HepG2 (cell line): ENCODE measurements around the gene OAS2. TPM values are rescaled to one million over a fixed set of nuclear protein-coding genes. Genes with fewer than 3 reads are reported as not detected.

ENCODE experiments used
- ADNP ChIP-seq: sonication (generic); formaldehyde crosslinking; IDR thresholded peaks from 2 replicates; pipeline ENCODE4 v1.4.0; 2020; ENCODE audit warnings: missing genetic modification reagents
- CBX5 ChIP-seq: sonication (generic); formaldehyde crosslinking; IDR thresholded peaks from 2 replicates; pipeline ENCODE4 v1.4.0; 2020; ENCODE audit warnings: missing genetic modification reagents, borderline replicate concordance
- EED ChIP-seq: sonication (generic); formaldehyde crosslinking; IDR thresholded peaks from 2 replicates; pipeline ENCODE4 v1.5.0; 2020; ENCODE audit warnings: mild to moderate bottlenecking, missing genetic modification reagents
- KLF9 ChIP-seq: IDR thresholded peaks from 2 replicates; pipeline ENCODE4 v1.6.1; 2016; ENCODE audit warnings: low read depth
- NR2F1 ChIP-seq, 2 experiments: fragments of 450-650 bp in 1 of 2; formaldehyde crosslinking in 1 of 2; IDR thresholded peaks; 2 replicates each; pipeline versions ENCODE4 v1.5.0 to v1.6.1; 2016 to 2020; ENCODE audit warnings: mild to moderate bottlenecking in 1 of 2, missing compliant biosample characterization in 1 of 2, missing genetic modification reagents in 1 of 2, moderate library complexity in 1 of 2
- PITX1 ChIP-seq: sonication (generic); formaldehyde crosslinking; IDR thresholded peaks from 2 replicates; pipeline ENCODE4 v1.5.1; 2020; ENCODE audit warnings: mild to moderate bottlenecking, missing genetic modification reagents
- POLR2AphosphoS2 ChIP-seq: IDR thresholded peaks from 2 replicates; pipeline ENCODE4 v1.6.1; 2011; ENCODE audit warnings: low read depth, low read length, improper control_type of control experiment
- SOX5 ChIP-seq: IDR thresholded peaks from 2 replicates; pipeline ENCODE4 v1.6.1; 2016; ENCODE audit warnings: borderline replicate concordance
- ZEB1 ChIP-seq: IDR thresholded peaks from 2 replicates; pipeline ENCODE4 v1.6.1; 2012; ENCODE audit warnings: mild to moderate bottlenecking, low read depth, inconsistent platforms; ENCODE audit not compliant: insufficient replicate concordance
- ZFX ChIP-seq: sonication (generic); formaldehyde crosslinking; IDR thresholded peaks from 2 replicates; pipeline ENCODE4 v1.4.0; 2020; ENCODE audit warnings: mild to moderate bottlenecking, low read depth, missing genetic modification reagents, moderate library complexity
- ZNF432 ChIP-seq: sonication (generic); formaldehyde crosslinking; IDR thresholded peaks from 2 replicates; pipeline ENCODE4 v1.5.0; 2020; ENCODE audit warnings: missing genetic modification reagents, mild to moderate bottlenecking, borderline replicate concordance
- ZNF724P ChIP-seq: sonication (generic); formaldehyde crosslinking; IDR thresholded peaks from 2 replicates; pipeline ENCODE4 v1.8.0; 2022; ENCODE audit warnings: missing genetic modification reagents, borderline replicate concordance
- polyA plus RNA-seq, 8 experiments: library from polyadenylated mRNA; depleted of rRNA in 3 of 8; stranded (reverse) in 7 of 8; unstranded in 1 of 8; fragments of >200 nt; fragmentation: Illumina TruSeq in 4 of 8; extraction: Trizol in 4 of 8; gene quantifications; 2 replicates each; pipeline versions ENCODE4 v1.2.1 to v1.2.3, GENCODE V29; 2011 to 2016; ENCODE audit warnings: low read depth in 4 of 8, missing spikeins in 1 of 8, mixed read lengths in 1 of 8; ENCODE audit not compliant: insufficient read depth in 1 of 8
- total RNA-seq, 5 experiments: library from RNA; depleted of rRNA; stranded (reverse); fragments of >200 nt; fragmentation: Illumina TruSeq; extraction: Trizol; gene quantifications; 2 replicates each; pipeline ENCODE4 v1.2.3, GENCODE V29; 2016; ENCODE audit warnings: low read depth in 1 of 5
- TF ChIP-seq, protein P1 (sequence below): sonication (generic); formaldehyde crosslinking; IDR thresholded peaks from 2 replicates; pipeline ENCODE4 v1.4.0; 2020; ENCODE audit warnings: low read depth, mild to moderate bottlenecking, missing genetic modification reagents
- TF ChIP-seq, protein P2 (sequence below): IDR thresholded peaks from 2 replicates; pipeline ENCODE4 v1.6.1; 2016; ENCODE audit warnings: missing compliant biosample characterization, missing genetic modification reagents, borderline replicate concordance
- TF ChIP-seq, protein P3 (sequence below): sonication (generic); formaldehyde crosslinking; IDR thresholded peaks from 2 replicates; pipeline ENCODE4; 2020; ENCODE audit warnings: missing genetic modification reagents, mild to moderate bottlenecking, borderline replicate concordance
- TF ChIP-seq, protein P4 (sequence below): sonication (generic); formaldehyde crosslinking; IDR thresholded peaks from 2 replicates; pipeline ENCODE4 v1.5.1; 2020; ENCODE audit warnings: missing genetic modification reagents, mild to moderate bottlenecking, borderline replicate concordance
- TF ChIP-seq, protein P5 (sequence below): IDR thresholded peaks from 2 replicates; pipeline ENCODE4 v1.4.0; 2020; ENCODE audit warnings: mild to moderate bottlenecking, missing genetic modification reagents

OAS2 gene
- total and polyA plus RNA-seq, 2 of the 13 experiments (the other 11 are each of a cell fraction or from before 2014, with no cell fraction given), result 0.05 to 0.24 TPM

DNA sequence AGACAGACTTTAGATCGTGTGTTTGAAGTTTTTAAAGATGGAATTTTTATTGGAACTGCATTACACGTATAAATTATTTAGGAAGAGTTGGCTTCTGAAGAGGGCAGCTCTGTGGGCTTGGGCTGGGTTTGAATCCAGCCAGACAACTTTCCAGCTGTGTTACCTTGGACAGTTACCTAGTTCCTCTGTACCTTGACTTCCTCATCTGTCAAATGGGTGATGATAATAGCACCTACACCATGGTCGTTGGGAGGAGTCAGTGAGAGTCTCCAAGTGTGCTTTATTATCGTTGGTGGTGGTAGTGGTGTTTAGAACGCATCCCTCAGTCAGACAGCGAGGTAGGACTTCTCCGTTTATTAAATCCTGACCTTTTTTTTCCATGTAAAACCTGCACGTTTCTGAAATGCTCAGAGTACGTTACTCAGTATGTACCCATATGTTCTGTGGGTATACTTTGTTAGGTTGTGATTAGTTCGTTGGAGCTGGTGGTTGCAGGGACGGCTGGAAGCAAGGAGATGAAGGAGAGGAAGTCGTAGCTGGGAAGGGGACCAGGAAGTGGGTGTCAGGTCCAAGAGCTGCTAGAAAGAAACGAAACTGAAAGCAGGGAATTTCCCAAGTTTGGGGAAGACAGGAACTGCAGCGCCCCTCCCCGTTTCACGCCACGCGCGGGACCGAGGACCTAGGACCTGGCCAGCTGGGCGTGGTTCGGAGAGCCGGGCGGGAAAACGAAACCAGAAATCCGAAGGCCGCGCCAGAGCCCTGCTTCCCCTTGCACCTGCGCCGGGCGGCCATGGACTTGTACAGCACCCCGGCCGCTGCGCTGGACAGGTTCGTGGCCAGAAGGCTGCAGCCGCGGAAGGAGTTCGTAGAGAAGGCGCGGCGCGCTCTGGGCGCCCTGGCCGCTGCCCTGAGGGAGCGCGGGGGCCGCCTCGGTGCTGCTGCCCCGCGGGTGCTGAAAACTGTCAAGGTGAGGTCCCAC is 40.3 kb upstream of the OAS2 start, which contains the start of gene OAS3 (continued):
- TF ChIP-seq ZNF432 (CRISPR knock-in tag) (no peak), ZFX (CRISPR knock-in tag) (peak; percentile 79), PITX1 (no peak), ZEB1 (no peak), SOX5 (CRISPR knock-in tag) (no peak), NR2F1 (CRISPR knock-in tag; IDR thresholded peaks at IDR 0.05) (no peak), POLR2AphosphoS2 (no peak), KLF9 (CRISPR knock-in tag) (no peak), ADNP (CRISPR knock-in tag) (0 out of 2 replicates have a peak, but pooled peaks have one; percentile 36), CBX5 (0 out of 2 replicates have a peak, but pooled peaks have one; percentile 51), EED (CRISPR knock-in tag) (0 out of 2 replicates have a peak, but pooled peaks have one; percentile 31), ZNF724P (CRISPR knock-in tag) (no peak)
- TF ChIP-seq, protein P1, sequence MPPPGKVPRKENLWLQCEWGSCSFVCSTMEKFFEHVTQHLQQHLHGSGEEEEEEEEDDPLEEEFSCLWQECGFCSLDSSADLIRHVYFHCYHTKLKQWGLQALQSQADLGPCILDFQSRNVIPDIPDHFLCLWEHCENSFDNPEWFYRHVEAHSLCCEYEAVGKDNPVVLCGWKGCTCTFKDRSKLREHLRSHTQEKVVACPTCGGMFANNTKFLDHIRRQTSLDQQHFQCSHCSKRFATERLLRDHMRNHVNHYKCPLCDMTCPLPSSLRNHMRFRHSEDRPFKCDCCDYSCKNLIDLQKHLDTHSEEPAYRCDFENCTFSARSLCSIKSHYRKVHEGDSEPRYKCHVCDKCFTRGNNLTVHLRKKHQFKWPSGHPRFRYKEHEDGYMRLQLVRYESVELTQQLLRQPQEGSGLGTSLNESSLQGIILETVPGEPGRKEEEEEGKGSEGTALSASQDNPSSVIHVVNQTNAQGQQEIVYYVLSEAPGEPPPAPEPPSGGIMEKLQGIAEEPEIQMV, result no peak
- TF ChIP-seq, protein P2, sequence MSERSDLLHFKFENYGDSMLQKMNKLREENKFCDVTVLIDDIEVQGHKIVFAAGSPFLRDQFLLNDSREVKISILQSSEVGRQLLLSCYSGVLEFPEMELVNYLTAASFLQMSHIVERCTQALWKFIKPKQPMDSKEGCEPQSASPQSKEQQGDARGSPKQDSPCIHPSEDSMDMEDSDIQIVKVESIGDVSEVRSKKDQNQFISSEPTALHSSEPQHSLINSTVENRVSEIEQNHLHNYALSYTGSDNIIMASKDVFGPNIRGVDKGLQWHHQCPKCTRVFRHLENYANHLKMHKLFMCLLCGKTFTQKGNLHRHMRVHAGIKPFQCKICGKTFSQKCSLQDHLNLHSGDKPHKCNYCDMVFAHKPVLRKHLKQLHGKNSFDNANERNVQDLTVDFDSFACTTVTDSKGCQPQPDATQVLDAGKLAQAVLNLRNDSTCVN (CRISPR knock-in tag), result peak; percentile 57; the same call in 1 of the 2 replicates
- TF ChIP-seq, protein P3, sequence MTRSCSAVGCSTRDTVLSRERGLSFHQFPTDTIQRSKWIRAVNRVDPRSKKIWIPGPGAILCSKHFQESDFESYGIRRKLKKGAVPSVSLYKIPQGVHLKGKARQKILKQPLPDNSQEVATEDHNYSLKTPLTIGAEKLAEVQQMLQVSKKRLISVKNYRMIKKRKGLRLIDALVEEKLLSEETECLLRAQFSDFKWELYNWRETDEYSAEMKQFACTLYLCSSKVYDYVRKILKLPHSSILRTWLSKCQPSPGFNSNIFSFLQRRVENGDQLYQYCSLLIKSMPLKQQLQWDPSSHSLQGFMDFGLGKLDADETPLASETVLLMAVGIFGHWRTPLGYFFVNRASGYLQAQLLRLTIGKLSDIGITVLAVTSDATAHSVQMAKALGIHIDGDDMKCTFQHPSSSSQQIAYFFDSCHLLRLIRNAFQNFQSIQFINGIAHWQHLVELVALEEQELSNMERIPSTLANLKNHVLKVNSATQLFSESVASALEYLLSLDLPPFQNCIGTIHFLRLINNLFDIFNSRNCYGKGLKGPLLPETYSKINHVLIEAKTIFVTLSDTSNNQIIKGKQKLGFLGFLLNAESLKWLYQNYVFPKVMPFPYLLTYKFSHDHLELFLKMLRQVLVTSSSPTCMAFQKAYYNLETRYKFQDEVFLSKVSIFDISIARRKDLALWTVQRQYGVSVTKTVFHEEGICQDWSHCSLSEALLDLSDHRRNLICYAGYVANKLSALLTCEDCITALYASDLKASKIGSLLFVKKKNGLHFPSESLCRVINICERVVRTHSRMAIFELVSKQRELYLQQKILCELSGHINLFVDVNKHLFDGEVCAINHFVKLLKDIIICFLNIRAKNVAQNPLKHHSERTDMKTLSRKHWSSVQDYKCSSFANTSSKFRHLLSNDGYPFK (CRISPR knock-in tag), result no peak; the same call in 1 of the 2 replicates
- TF ChIP-seq, protein P4, sequence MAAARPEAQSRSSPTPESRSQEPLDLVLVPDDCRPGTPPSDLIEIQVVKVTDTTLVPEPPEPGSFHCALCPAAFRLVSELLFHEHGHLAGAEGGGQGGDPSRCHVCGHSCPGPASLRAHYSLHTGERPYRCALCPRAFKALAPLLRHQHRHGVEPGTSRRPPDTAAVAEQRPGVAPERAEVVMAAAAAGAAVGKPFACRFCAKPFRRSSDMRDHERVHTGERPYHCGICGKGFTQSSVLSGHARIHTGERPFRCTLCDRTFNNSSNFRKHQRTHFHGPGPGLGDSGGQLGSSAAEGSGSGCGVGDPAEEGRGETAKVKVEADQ, result no peak
- TF ChIP-seq, protein P5, sequence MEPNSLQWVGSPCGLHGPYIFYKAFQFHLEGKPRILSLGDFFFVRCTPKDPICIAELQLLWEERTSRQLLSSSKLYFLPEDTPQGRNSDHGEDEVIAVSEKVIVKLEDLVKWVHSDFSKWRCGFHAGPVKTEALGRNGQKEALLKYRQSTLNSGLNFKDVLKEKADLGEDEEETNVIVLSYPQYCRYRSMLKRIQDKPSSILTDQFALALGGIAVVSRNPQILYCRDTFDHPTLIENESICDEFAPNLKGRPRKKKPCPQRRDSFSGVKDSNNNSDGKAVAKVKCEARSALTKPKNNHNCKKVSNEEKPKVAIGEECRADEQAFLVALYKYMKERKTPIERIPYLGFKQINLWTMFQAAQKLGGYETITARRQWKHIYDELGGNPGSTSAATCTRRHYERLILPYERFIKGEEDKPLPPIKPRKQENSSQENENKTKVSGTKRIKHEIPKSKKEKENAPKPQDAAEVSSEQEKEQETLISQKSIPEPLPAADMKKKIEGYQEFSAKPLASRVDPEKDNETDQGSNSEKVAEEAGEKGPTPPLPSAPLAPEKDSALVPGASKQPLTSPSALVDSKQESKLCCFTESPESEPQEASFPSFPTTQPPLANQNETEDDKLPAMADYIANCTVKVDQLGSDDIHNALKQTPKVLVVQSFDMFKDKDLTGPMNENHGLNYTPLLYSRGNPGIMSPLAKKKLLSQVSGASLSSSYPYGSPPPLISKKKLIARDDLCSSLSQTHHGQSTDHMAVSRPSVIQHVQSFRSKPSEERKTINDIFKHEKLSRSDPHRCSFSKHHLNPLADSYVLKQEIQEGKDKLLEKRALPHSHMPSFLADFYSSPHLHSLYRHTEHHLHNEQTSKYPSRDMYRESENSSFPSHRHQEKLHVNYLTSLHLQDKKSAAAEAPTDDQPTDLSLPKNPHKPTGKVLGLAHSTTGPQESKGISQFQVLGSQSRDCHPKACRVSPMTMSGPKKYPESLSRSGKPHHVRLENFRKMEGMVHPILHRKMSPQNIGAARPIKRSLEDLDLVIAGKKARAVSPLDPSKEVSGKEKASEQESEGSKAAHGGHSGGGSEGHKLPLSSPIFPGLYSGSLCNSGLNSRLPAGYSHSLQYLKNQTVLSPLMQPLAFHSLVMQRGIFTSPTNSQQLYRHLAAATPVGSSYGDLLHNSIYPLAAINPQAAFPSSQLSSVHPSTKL (CRISPR knock-in tag), result peak; percentile 63
